DMS79 (cell line): ENCODE results near the gene ZCRB1.
A peak's percentile ranks its signal among the peaks of the same experiment; 100 is the strongest.
"Not testable (repeated sequence)": the region's sequence is repeated elsewhere in the genome, so short reads cannot be mapped to it uniquely, and the experiment has no call there.

ENCODE experiments used
- DNase-seq: peaks from one replicate; lab custom pipeline; 2025; lab: John Stamatoyannopoulos, UW

Gene ZCRB1

GRCh38 chr12:42325653-42326474 is at the start of gene ZCRB1, which contains the start of gene PPHLN1:
ZCRB1 (minus strand) TSS chr12:42326094; CDS start chr12:42324102, 1,992 bp downstream.
PPHLN1 (plus strand) TSS chr12:42326167; CDS start chr12:42335903, 9,736 bp downstream.
- peak; percentile 63 for DNase-seq

GRCh38 chr12:42373669-42374068 is 47.8 kb upstream of the ZCRB1 start:
- DNase-seq: no peak

GRCh38 chr12:42372154-42372791 is 46.4 kb upstream of the ZCRB1 start:
- DNase-seq: no peak

GRCh38 chr12:42370013-42370412 is 44.1 kb upstream of the ZCRB1 start:
- no peak for DNase-seq

- no peak for DNase-seq
Observed at GRCh38 chr12:42365486-42365885, 39.6 kb upstream of the ZCRB1 start.

- no peak for DNase-seq
Observed at GRCh38 chr12:42364692-42365091, 38.8 kb upstream of the ZCRB1 start.

GRCh38 chr12:42362647-42363260 is 36.9 kb upstream of the ZCRB1 start:
- DNase-seq: no peak

- DNase-seq: no peak
Observed at GRCh38 chr12:42361909-42362646, 36.2 kb upstream of the ZCRB1 start.

GRCh38 chr12:42360747-42361403 is 35.0 kb upstream of the ZCRB1 start:
- DNase-seq: no peak

GRCh38 chr12:42356344-42356743 is 30.4 kb upstream of the ZCRB1 start:
- DNase-seq: no peak

GRCh38 chr12:42350021-42350407 is 24.1 kb upstream of the ZCRB1 start:
- DNase-seq: not testable (repeated sequence)

- not testable (repeated sequence) for DNase-seq
Observed at GRCh38 chr12:42349119-42350020, 23.5 kb upstream of the ZCRB1 start.

- no peak for DNase-seq
Observed at GRCh38 chr12:42346403-42347002, 20.6 kb upstream of the ZCRB1 start.

GRCh38 chr12:42343721-42344120 is 17.8 kb upstream of the ZCRB1 start:
- no peak for DNase-seq

GRCh38 chr12:42342028-42342427 is 16.1 kb upstream of the ZCRB1 start:
- DNase-seq: no peak

- DNase-seq: no peak
Observed at GRCh38 chr12:42338280-42338679, 12.4 kb upstream of the ZCRB1 start.

- DNase-seq: no peak
Observed at GRCh38 chr12:42336286-42336685, 10.4 kb upstream of the ZCRB1 start.

- peak; percentile 10 for DNase-seq
Observed at GRCh38 chr12:42332301-42333285, 6.7 kb upstream of the ZCRB1 start.

GRCh38 chr12:42330097-42330496 is 4.2 kb upstream of the ZCRB1 start:
- DNase-seq: not testable (repeated sequence)
